Left lung (tissue), 10 donors: ENCODE measurements around the gene NCAM2. TPM values are rescaled to one million over a fixed set of nuclear protein-coding genes. Genes with fewer than 3 reads are reported as not detected.

Source experiments
- ATAC-seq: fragments of 200-7000 bp; cut with Tn5 transposase; one replicate; pipeline ENCODE4 v1.9.1; 2020; ENCODE audit warnings: moderate library complexity
- DNase-seq, 4 donors: peaks; one replicate each; pipeline ENCODE4 v3.0.0-alpha.2; 2013 to 2020
- H3K27ac ChIP-seq, 2 donors: fragments of 200-600 bp; sonication (generic) in 1 of 2; one replicate each; pipeline versions ENCODE4 v1.5.0 to v1.8.0; 2020 to 2021
- H3K27me3 ChIP-seq, 2 donors: fragments of 200-600 bp; sonication (generic) in 1 of 2; one replicate each; pipeline versions ENCODE4 v1.5.0 to v1.8.0; 2020 to 2021
- H3K36me3 ChIP-seq, 2 donors: fragments of 200-600 bp; sonication (generic) in 1 of 2; one replicate each; pipeline versions ENCODE4 v1.5.0 to v1.8.0; 2020 to 2021
- H3K4me1 ChIP-seq, 2 donors: fragments of 200-600 bp; one replicate each; pipeline ENCODE4 v1.8.0; 2021
- H3K4me3 ChIP-seq, 2 donors: fragments of 200-600 bp; sonication (generic) in 1 of 2; one replicate each; pipeline versions ENCODE4 v1.5.0 to v1.8.0; 2020 to 2021; ENCODE audit warnings: mild to moderate bottlenecking in 1 of 2
- H3K9me3 ChIP-seq, 2 donors: fragments of 200-600 bp; sonication (generic) in 1 of 2; one replicate each; pipeline versions ENCODE4 v1.5.0 to v1.8.0; 2020 to 2021
- intact Hi-C, 2 donors: fragments of 100-400 bp; cut with DNase I; formaldehyde crosslinking; loops; one replicate each; pipeline versions ENCODE4 v1.11.2 to v1.14.2; 2022
- polyA plus RNA-seq, 6 donors: library from polyadenylated mRNA; unstranded; fragments of 120-200 nt; gene quantifications; one replicate each; pipeline ENCODE4 v1.2.1, GENCODE V29; 2013; ENCODE audit not compliant: insufficient read length in 6 of 6
- total RNA-seq, 2 donors: library from RNA; stranded (reverse); fragmentation: NEBNext Ultra II Directional; extraction: Animal tissue kit (Norgen Biotek cat#: 25700); gene quantifications; one replicate each; pipeline ENCODE4 v1.2.1, GENCODE V29; 2021
- TF ChIP-seq, protein P1 (sequence below), 2 donors: fragments of 200-600 bp; sonication (generic) in 1 of 2; IDR thresholded peaks; one replicate each; pipeline versions ENCODE4 v1.5.0 to v1.8.0; 2021; ENCODE audit warnings: antibody characterized with exemption in 2 of 2
- donor health status: DM: no; HTN: yes; CAD: no.
- donor health status: DM: no; HTN: no; CAD: no.

Gene NCAM2
- total and polyA plus RNA-seq, 8 donors = 3.3 to 30.4 (median 4.6) TPM

DNA sequence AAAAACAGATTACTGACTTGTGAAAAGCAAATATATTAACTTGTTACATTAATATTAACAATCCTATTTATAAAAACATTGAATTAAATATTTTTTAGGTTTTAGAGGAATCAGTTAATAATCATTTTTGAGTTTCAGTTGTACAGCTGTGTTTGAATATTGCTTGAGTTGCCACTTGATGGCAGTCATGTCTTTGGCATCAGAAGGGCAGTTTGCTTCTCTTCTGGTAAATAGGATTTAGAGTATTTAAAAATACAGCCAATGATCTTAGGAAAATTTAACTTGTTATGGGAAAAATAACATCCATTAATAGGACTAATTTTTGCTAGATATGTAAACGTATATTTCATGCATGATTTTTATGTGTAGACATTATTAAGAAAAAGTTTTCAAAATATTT is 234.1 kb downstream of the NCAM2 start:
- Histone ChIP-seq H3K36me3 (no peaks in the 10 kb centered on the region), H3K4me1 (no peaks in the 10 kb centered on the region), H3K27me3 (no peaks in the 10 kb centered on the region), H3K27ac (no peak overlapping the region), H3K4me3 (no peak overlapping the region), H3K9me3 (no peaks in the 10 kb centered on the region)
- ATAC-seq = peak; percentile 36
- DNase-seq = peak in 2 of 4 donors; percentile 11 to 45
- intact Hi-C loops = loop anchor here in 1 of 2 donors (10.0 kb wide), 1 partner anchor 1562 kb away; no protein-coding TSS in a partner anchor
- TF ChIP-seq, protein P1, sequence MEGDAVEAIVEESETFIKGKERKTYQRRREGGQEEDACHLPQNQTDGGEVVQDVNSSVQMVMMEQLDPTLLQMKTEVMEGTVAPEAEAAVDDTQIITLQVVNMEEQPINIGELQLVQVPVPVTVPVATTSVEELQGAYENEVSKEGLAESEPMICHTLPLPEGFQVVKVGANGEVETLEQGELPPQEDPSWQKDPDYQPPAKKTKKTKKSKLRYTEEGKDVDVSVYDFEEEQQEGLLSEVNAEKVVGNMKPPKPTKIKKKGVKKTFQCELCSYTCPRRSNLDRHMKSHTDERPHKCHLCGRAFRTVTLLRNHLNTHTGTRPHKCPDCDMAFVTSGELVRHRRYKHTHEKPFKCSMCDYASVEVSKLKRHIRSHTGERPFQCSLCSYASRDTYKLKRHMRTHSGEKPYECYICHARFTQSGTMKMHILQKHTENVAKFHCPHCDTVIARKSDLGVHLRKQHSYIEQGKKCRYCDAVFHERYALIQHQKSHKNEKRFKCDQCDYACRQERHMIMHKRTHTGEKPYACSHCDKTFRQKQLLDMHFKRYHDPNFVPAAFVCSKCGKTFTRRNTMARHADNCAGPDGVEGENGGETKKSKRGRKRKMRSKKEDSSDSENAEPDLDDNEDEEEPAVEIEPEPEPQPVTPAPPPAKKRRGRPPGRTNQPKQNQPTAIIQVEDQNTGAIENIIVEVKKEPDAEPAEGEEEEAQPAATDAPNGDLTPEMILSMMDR (IDR thresholded peaks at IDR 0.05) = no peak

DNA sequence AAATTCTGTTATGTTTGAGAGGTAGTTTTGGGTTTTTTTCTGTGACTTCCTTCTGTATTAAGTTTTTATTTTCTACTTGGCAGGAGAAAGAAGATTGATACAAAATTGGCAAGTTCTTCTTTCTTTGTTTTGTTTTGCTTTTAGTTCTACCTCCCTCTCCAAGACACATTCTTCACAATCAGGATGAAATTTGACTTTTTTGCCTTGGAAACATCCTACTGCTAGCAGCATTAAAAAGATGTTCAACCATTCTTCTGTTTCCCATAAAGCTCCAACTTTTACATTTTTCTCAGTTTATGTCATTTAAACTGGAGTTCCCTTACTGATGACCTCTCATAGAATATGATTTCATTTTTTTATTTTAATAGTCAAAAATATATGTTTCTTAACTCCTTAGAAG is 234.8 kb downstream of the NCAM2 start:
- intact Hi-C loops = loop anchor here in 1 of 2 donors (10.0 kb wide), 1 partner anchor 1562 kb away; no protein-coding TSS in a partner anchor
- TF ChIP-seq, protein P1 (IDR thresholded peaks at IDR 0.05) = no peak
- H3K27me3 ChIP-seq = no peaks in the 10 kb centered on the region
- H3K9me3 ChIP-seq = no peaks in the 10 kb centered on the region
- ATAC-seq (no peak), DNase-seq (no peak)
- H3K4me3 ChIP-seq = no peak overlapping the region
- H3K36me3 ChIP-seq = no peaks in the 10 kb centered on the region
- H3K4me1 ChIP-seq = no peaks in the 10 kb centered on the region
- H3K27ac ChIP-seq = no peak overlapping the region

DNA sequence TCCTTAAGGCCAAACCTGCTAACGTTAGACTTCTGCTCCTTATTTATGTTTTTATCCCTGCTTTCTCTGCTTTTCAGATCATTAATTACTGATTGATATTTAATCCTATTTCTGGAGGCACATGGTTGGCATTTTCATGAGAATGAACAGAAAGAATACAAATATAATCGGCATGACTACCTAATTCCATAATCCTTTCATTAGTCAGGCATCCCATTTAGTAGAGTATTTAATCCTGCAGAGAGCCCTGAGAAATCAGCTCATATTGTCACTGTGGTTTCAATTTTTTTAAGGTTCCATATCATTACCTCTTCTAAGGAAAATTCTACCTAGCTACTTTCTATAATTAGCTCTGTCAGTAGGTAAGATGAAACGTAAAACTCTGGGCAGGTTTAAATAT is 238.8 kb downstream of the NCAM2 start:
- intact Hi-C loops = loop anchor here in 1 of 2 donors (10.0 kb wide), 1 partner anchor 1558 kb away; no protein-coding TSS in a partner anchor
- Histone ChIP-seq H3K27me3 (no peaks in the 10 kb centered on the region), H3K9me3 (no peaks in the 10 kb centered on the region), H3K4me3 (no peak overlapping the region), H3K4me1 (no peaks in the 10 kb centered on the region), H3K36me3 (no peaks in the 10 kb centered on the region), H3K27ac (no peak overlapping the region)
- TF ChIP-seq, protein P1 (IDR thresholded peaks at IDR 0.05) = no peak
- DNase-seq (no peak), ATAC-seq (no peak)

DNA sequence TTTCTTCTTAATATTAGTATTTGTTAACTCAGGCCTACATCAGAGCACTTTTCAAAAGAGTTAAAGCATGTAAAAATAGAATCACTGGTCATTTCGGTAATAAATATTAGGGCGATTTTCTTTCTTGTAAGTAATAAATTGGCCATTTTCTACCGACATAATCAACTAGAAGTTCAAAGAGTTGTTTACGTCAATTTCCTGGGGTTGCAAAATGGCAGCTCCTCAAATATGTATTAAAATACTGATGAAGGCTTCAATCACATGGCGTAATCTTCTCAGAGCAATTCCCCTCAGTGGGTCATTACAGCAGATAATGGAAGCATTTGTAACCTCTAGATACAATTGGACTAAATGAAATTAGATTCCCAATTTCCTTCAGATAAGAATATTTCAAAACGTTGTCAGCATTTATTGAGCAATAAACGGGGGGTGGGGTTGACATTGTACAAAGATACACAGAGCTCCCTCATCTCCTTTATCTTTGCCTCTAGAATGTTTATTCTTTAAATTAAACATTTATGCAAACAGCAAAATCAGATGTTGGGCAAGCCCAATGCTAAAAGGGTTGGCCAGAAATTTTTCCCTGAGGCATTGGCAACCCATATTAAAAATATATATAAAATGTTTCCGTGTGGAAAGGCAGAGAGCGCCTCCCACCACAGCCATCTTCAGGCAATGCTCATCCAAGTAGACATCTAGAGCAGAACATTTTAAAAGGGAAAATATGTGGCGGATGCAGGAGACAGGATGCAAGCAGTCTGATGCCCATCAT is 240.6 kb downstream of the NCAM2 start:
- no peaks in the 10 kb centered on the region for H3K4me1 ChIP-seq
- TF ChIP-seq, protein P1 (IDR thresholded peaks at IDR 0.05) = no peak
- DNase-seq (no peak), ATAC-seq (no peak)
- H3K27me3 ChIP-seq = no peaks in the 10 kb centered on the region
- no peak overlapping the region for H3K27ac ChIP-seq
- intact Hi-C loops = loop anchor here in 1 of 2 donors (10.0 kb wide), 1 partner anchor 1556 kb away; no protein-coding TSS in a partner anchor
- no peaks in the 10 kb centered on the region for H3K36me3 ChIP-seq
- H3K4me3 ChIP-seq = no peak overlapping the region
- H3K9me3 ChIP-seq = no peaks in the 10 kb centered on the region

DNA sequence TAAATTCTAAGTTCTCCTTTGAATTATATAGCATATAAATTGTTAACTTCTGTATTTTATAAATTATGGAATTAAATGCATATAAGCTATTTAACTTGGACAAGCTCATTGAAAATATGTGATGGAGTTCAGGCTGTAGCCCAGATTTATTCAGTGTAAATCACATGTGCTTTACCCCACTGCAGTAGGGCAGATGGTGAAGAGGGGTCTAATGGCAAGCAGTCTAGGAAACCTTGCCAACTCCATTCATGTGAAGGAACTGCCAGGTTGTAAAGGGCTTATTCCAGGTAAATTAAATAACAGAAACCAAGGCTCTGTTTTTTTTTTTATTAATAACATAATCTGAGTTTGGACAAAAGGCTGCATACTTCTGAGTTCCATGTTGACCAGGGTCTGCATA is 243.2 kb downstream of the NCAM2 start:
- H3K36me3 ChIP-seq = no peaks in the 10 kb centered on the region
- H3K4me1 ChIP-seq = no peaks in the 10 kb centered on the region
- H3K4me3 ChIP-seq = no peak overlapping the region
- ATAC-seq = no peak
- no peak for DNase-seq
- H3K27me3 ChIP-seq = no peaks in the 10 kb centered on the region
- H3K9me3 ChIP-seq = no peaks in the 10 kb centered on the region
- intact Hi-C loops = no loop called here
- TF ChIP-seq, protein P1 (IDR thresholded peaks at IDR 0.05) = no peak
- H3K27ac ChIP-seq = no peak overlapping the region
